Uterus (tissue), 2 donors: ENCODE data around the gene SYNGR3.

ENCODE experiments used
- CTCF ChIP-seq, 4 experiments: fragments of 200-600 bp in 2 of 4; fragments of 450-650 bp in 2 of 4; sonication (generic) in 2 of 4; IDR thresholded peaks; one replicate each; pipeline ENCODE4 v1.5.1; 2016 to 2019; ENCODE audit warnings: antibody characterized with exemption in 4 of 4, mild to moderate bottlenecking in 2 of 4, moderate library complexity in 1 of 4
- POLR2A ChIP-seq, 2 donors: fragments of 450-650 bp; IDR thresholded peaks; one replicate each; pipeline ENCODE4 v1.6.1; 2016; ENCODE audit warnings: antibody characterized with exemption in 2 of 2, mild to moderate bottlenecking in 1 of 2, moderate library complexity in 1 of 2

- TF ChIP-seq CTCF (IDR thresholded peaks at IDR 0.05) (no peak), POLR2A (IDR thresholded peaks at IDR 0.05) (no peak)
Measured at GRCh38 chr16:1944612-1945199, 45.1 kb upstream of the SYNGR3 start.
